Inflammatory macrophage treated with lipopolysaccharide for 4 hours (primary cell): ENCODE data around the gene NAP1L1.
A peak's percentile ranks its signal among the peaks of the same experiment; 100 is the strongest.

Experiments
- DNase-seq: peaks from one replicate; pipeline ENCODE4 v3.0.0-alpha.2; 2020

NAP1L1 gene

DNA sequence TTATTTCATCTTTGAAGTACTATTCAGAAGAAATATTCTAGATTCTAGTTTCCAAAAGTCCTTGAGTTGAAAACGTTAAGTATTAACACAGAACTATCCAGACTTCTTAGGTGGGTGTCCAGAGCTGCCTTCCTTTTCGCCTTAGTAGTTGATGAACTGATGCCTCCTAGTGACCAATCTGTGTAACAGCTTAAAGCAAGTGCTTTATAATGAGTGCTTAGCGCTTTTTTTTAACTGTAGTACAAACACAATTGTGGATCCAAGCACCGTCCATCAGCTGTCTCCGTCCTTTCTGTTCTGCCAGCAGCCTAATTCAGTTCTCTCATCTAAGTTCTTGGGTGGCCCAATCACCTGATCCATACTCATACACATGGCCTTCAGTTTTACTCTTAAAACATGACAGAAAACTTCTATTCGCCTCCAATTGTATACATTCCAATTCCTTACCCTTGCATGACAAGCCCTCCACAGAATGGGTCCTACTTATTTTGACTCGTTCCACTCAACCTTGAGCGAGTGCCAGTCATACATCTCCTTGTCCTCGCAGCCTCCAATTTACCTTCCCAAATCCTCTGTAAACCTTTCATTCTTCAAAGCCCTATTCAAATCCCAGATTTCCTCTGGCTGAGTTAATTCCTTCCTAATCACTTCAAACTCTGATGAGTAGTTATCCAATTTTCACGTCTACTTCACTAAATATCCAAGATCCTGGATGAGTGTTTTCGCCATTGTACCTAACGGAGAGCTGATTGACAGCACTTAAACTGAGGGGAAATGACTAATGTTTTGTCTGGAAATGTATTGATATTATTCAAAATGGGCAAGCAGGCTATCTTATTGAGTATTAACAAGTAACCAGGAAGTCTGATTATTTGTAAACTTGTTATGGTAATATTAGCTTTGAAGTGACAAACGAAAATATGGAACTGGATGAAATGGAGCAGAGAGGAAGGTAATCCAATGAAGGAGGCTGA lies 47.1 kb downstream of the NAP1L1 start:
- peak; percentile 76 for DNase-seq

- no peak for DNase-seq
Measured at GRCh38 chr12:76035045-76035444, 49.4 kb downstream of the NAP1L1 start.

- DNase-seq, result no peak
Measured at GRCh38 chr12:76033081-76034011, 51.1 kb downstream of the NAP1L1 start.

- peak; percentile 84 for DNase-seq
Measured at GRCh38 chr12:76032043-76032981, 52.2 kb downstream of the NAP1L1 start.

- peak; percentile 99 for DNase-seq
Measured at GRCh38 chr12:76031414-76032042, 53.0 kb downstream of the NAP1L1 start, which contains the start of gene PHLDA1. PHLDA1 (minus strand) TSS chr12:76031776.

DNA sequence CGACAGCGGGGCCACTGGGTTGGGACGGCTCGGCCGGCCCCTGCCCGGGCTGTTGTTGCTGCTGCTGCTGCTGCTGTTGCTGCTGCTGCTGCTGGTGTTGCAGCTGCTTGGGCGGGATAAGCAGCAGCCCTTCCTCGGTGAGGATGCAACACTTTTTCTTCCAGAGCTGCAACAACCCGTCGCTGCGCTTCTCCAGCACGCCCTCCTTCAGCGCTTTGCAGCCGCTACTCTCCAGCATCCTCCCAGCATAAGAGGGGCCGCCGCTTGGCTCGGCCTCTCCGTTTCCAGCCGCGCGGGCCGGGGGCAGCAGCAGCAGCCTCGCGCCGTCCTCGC lies 53.4 kb downstream of the NAP1L1 start:
- DNase-seq, result no peak

DNA sequence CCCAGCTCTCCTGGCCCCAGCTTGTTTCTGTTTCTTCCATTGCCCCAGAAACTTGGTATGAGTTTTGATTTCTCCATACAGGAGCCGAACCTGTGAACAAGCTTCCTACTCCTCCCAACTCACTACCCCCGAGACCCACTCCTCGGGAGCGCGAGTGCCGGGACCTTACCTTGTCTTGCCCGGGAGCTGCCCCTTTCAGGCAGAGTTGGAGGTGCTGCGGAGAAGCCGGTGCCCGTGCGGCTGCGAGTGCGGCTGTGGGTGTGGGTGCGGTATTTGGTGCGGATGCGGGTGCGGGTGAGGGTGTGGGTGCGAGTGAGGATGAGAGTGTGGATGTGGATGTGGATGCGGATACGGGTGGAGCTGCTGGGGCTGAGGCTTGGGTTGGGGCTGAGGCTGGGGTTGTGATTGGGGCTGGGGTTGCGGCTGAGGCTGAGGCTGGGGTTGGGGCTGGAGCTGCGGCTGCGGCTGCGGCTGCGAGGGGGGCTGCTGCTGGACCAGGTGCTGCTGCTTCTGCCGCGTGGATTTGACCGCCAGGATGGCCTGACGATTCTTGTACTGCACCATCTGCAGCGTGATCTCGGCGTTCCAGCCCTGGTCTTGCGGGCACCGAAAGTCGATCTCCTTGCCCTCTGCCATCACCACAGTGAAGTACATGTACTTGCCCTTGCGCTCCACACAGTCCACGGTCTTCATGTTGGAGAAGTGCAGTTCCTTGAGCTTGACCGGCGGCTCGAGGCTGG lies 54.0 kb downstream of the NAP1L1 start:
- DNase-seq, result peak; percentile 56

DNA sequence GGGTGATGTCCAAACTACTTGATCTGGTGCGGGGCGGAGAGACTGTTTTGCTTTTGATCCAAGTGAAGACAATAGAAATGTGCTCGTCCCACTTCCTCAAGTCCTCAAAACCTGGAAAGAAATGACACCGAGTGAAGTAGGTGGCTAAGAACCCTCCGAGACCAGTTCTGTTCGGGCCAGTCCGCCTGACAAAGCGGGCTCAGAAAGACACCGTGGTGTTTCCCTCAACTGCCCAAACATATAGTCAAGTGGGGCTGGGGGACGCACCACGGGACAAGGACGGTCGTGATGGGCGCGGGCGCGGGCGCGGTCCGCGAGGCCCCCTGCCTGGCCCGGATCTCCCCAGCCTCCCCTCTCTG lies 54.5 kb downstream of the NAP1L1 start:
- peak; percentile 49 for DNase-seq

GRCh38 chr12:76028571-76029277 lies 55.8 kb downstream of the NAP1L1 start:
- no peak for DNase-seq

DNA sequence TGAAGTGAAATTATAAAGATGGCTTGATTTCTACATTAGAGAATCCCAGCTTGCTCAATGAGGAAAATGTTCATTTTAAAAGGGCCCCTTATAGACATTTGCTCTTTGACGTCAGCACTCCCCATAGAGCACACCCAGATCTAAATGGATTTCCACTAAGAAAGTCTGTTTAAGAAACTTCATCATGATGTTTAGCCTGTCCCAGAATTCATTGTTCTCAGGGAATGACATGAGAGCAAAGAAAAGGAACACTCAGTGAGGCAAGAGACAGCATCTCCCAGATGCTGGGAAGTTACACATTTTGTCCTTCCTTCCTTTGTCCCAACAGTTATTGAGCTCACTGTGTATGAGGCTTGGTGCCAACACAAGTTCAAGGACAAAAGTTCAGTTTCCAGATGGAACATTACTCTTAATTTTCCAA lies 57.8 kb downstream of the NAP1L1 start:
- no peak for DNase-seq

DNA sequence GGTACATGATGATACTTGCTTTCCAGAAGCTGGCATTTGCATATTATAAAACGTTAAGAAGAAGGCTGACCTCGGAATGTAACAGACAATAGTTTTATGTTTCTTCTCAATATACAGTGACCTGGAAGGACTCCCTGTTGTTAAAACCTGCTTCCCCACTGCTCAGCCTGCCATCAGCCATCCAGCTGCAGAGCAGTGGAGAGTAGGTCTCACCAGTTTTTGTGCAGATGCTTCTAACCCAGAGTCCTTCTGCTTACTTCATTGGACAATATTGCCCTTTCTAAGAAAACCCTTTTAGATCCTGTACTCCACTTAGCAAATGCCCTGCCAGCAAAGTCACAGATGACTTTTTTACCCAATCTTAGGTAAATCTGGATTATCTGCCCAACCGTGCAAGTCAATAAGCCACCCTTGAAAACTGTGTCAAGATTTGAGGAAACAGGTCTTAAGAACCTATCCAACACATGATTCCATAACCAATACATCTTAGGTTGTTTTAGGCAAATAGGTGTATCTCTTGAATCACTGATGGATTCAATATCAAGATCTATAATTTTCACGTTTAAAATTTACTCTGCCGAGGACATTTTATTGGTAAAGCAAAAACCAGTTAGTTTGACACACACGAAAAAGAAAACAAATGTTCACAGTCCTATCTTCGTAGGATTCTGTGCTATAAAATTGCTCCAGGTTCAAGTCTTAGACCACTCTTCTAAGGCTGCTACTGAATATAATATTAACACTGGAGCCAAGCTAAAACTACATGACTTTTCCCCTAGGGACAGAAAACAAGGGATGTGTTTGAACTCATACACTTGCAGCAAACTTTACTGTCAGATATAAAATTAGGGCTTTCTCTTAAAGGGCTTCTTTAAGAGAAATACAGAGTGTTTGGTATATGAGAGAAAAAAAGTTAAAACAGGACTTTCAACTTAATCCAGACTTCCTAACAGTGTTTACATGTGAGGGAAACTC lies 58.6 kb downstream of the NAP1L1 start:
- no peak for DNase-seq

- DNase-seq, result peak; percentile 61
Measured at GRCh38 chr12:76024942-76025600, 59.4 kb downstream of the NAP1L1 start.

- DNase-seq, result no peak
Measured at GRCh38 chr12:76024102-76024781, 60.2 kb downstream of the NAP1L1 start.

- DNase-seq, result no peak
Measured at GRCh38 chr12:76023069-76023690, 61.3 kb downstream of the NAP1L1 start.

DNA sequence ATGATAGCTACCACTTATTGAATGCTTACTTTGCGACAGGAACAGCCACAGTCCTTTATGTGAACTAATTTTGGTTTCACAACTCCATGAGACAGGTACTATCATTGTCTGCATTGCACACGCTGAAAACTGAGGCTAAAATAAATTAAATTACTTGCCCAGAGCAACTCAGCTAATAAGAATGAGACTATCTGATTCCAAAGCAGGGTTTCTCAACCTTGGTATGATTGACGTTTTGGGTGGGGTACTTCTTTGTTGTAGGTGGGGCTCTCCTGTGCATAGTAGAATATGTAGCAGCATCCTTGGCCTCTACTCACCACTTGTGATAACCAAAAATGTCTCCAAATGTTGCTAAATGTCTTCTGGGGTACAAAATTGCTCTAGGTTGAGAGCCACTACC lies 62.0 kb downstream of the NAP1L1 start:
- DNase-seq, result no peak

DNA sequence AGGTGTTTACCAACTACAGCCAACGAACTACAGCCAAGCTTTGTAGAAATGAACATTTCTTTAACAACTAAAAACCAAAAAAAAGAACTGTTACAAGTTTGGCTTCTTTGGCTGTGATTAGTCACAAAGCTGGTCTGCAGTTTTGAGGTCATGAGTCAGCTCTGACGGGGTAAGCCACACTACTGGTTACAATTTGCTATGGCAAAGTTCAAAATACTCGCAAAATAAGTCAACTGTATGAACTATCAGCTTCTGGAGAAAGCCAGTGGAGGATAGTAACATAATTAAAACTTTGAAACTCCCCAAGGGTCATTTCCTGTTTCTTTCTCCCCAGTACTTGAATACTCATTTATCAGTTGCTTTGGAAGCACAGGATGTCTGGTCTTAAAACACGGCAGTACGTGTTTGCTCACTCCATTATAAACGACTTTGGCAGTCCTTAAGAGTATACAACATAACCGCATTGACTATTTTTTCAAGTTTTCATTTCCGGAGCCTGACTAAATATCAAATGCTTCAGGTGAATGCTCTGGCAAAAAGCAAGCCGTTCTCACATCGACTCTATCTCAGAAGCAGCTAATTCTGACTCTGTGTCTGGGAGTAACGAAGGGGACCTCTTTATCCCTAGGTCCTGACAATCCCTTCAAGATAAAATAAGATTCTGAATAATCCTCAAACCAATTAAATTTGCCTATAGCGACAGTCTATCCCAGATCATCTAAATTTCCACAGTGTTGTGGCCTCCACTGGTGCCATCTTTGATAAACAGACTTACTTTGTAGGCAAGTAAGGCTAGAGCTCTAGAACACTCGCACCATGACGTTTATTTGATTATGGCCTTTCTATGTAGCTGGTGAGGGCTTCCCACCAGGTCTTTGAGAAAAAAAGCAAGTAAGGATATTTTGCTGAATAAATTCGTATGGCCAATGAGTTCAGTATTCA lies 63.5 kb downstream of the NAP1L1 start:
- DNase-seq, result peak; percentile 84
